GM21717 (cell line): ENCODE measurements around the gene SULT1B1.

Source experiments
- ATAC-seq: cut with Tn5 transposase; IDR thresholded peaks from one replicate; pipeline ENCODE4 v1.9.1; 2021; ENCODE audit warnings: mild to moderate bottlenecking, moderate library complexity; ENCODE audit not compliant: unreplicated experiment

Gene SULT1B1

GRCh38 chr4:69750346-69750745, 10.1 kb downstream of the SULT1B1 start:
- ATAC-seq: no peak

- no peak for ATAC-seq
These were observed 10.6 kb downstream of the SULT1B1 start for GRCh38 chr4:69749771-69750170.

GRCh38 chr4:69748173-69748572, 12.2 kb downstream of the SULT1B1 start:
- ATAC-seq: no peak

GRCh38 chr4:69744157-69744478, 16.3 kb downstream of the SULT1B1 start:
- no peak for ATAC-seq

- no peak for ATAC-seq
These were observed 16.8 kb downstream of the SULT1B1 start for GRCh38 chr4:69743476-69744156.

GRCh38 chr4:69742596-69742995, 17.8 kb downstream of the SULT1B1 start:
- ATAC-seq: no peak

- ATAC-seq: no peak
These were observed 21.5 kb downstream of the SULT1B1 start for GRCh38 chr4:69738872-69739271.

- ATAC-seq: no peak
These were observed 25.3 kb downstream of the SULT1B1 start for GRCh38 chr4:69735119-69735518.

GRCh38 chr4:69731847-69732246, 28.6 kb downstream of the SULT1B1 start:
- no peak for ATAC-seq

- no peak for ATAC-seq
These were observed 29.2 kb downstream of the SULT1B1 start for GRCh38 chr4:69731241-69731640.

GRCh38 chr4:69730002-69730401, 30.4 kb downstream of the SULT1B1 start:
- no peak for ATAC-seq

GRCh38 chr4:69727926-69728325, 32.5 kb downstream of the SULT1B1 start:
- no peak for ATAC-seq

- ATAC-seq: no peak
These were observed 33.0 kb downstream of the SULT1B1 start for GRCh38 chr4:69727426-69727825.

- no peak for ATAC-seq
These were observed 33.4 kb downstream of the SULT1B1 start for GRCh38 chr4:69726971-69727370.

GRCh38 chr4:69718396-69719271, 41.8 kb downstream of the SULT1B1 start:
- ATAC-seq: no peak

GRCh38 chr4:69717778-69718177, 42.6 kb downstream of the SULT1B1 start:
- no peak for ATAC-seq

GRCh38 chr4:69716654-69717053, 43.8 kb downstream of the SULT1B1 start:
- no peak for ATAC-seq

GRCh38 chr4:69714086-69714485, 46.3 kb downstream of the SULT1B1 start:
- ATAC-seq: no peak

GRCh38 chr4:69713593-69713992, 46.8 kb downstream of the SULT1B1 start:
- no peak for ATAC-seq

- ATAC-seq: no peak
These were observed 49.8 kb downstream of the SULT1B1 start for GRCh38 chr4:69710580-69710979.

GRCh38 chr4:69708211-69708610, 52.2 kb downstream of the SULT1B1 start:
- ATAC-seq: no peak

- ATAC-seq: no peak
These were observed 52.6 kb downstream of the SULT1B1 start for GRCh38 chr4:69707807-69708206.
